ENCODE measurements around the gene MAP4K3.

MAP4K3 gene

DNA sequence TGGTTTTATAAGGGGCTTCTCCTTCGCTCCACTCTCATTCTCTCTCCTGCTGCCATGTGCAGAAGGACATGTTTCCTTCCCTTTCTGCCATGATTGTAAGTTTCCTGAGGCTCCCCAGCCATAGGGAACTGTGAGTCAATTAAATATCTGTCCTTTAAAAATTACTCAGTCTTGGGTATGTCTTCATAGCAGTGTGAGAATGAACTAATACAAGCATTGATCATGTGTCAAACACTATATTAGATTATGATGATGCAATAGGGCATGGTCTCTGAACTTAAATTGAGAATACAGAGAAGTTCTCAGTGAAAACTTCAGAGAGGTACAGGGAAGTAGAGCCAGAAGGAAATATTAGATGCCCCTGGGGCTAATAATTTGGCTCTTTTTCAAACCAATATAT lies 5.9 kb upstream of the MAP4K3 start:
- no peak for DNase-seq (ENCODE audit: low read depth)

- no peak for DNase-seq (ENCODE audit: low read depth)
These were observed 624 bp upstream of the MAP4K3 start for GRCh38 chr2:39437522-39438296.

DNA sequence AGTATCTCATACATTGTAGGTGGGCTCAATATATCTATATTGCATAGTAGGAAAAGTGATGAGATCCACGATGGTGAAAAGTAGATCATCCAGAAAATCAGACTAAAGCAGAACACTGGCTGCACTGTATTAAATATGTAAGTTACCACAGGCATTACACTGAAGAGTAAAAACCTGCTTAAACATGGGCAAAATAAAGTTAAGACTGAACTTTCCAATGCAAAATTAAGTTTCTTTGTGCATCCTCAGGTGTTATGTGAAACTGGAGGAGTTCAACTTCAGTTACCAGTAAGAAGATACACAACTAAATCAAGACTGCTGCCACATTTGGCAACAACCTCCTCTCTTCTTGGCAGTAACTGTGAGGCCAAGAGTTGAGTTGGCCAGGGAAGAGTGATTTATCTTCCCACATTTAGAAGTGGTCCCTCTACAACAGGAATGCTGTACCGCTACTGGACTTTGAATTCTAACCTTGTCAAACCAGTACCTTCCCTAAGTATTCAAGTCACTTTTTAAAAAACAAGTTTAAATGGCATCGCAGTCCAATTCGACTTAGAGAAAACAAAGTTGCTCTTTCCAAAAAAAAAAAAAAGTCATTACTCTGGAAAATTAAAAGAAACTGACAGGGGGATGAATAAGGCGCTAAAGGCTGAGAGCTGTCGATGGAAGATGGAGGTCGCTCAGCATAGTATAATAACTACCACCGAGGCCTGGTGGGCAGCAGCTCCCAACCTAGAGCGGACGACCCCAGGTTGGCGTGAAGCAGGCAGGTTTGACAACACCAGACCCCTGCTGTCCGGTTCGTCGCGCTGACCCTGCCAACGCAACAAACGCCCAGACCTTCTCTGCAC lies 1.1 kb downstream of the MAP4K3 start:
- DNase-seq (ENCODE audit: low read depth) = no peak

- DNase-seq (ENCODE audit: low read depth) = no peak
These were observed 1.9 kb downstream of the MAP4K3 start for GRCh38 chr2:39435234-39435633.

DNA sequence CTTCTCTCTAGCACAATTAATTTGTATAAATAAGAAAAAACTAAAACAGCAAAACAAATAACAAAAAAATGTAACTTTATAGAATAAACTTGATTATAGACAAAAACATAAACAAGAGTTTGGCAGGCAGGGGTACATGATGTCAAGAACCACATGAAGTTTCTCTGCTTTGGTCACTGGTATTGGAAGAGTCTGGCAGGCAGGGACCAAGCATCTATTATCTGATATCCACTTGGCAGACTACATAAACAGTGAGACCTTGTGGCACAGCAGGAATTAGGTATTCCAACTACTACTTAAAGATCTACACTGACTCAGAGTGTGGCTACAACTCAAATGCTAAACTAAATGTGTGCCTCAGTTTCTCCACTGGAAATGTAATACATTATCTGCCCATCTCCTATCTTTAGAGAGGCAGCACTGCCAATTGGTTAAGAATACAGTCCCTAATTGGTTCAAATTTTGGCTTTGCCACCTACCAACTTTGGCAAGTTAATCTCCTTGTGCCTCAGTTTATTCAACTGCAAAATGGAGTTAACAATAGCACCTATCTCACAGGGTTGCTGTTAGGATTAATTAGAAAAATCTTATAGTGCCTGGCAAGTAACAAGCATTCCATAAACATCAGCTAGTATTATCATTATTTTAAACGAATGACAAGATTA lies 2.7 kb downstream of the MAP4K3 start:
- DNase-seq (ENCODE audit: low read depth) = no peak

GRCh38 chr2:39433586-39434195 lies 3.4 kb downstream of the MAP4K3 start:
- DNase-seq (ENCODE audit: low read depth) = no peak

DNA sequence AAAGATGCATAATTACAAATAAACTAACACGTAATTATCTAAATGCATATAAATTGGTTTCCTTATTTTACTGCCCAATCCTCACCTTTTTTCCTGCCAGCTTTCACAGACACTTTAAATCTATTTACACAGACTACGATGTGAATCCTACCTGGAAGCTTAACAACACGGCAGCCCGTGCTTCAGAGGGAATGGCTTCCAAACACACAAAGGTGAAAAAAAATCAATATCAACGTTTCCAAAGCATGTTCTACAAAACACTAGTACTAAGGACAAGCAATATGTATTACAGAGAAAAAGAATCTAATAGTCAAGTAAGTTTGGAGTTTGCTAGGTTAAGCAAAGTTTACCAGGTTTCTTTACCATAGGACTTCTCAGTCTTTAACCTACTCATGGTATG lies 4.4 kb downstream of the MAP4K3 start:
- DNase-seq (ENCODE audit: low read depth) = no peak

DNA sequence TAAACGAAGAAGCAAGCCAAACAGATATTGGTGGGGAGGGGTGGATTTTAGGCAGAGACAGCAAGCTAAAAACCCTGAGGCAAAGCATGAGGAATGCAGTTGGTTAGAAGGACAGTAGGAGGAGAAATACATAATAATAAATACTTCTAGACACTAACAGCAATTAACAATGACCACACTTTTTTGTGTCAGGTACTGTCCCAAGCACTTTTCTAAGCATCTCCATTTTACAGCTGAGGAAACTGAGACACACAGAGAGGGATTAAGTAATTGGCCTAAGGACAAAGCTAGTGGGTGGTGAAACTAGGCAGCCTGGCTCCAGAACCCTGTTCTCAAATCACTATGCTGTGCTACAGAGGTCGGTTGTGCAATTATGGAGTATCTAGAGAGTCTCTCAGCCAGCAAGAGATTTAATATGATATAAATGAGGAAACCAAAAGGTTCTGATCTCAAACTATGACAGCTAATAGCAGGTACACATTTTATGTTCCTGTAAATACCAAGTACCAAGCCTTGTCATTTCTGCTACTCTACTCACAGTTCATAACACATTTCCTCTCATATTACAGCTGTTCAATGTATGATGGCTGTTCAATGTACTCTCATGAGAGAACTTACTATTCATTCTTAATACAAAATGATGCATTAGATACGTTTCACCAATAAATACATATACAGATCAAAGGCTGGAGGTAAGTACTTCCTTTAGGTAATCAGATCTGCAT lies 5.3 kb downstream of the MAP4K3 start:
- DNase-seq (ENCODE audit: low read depth) = no peak

- DNase-seq (ENCODE audit: low read depth) = no peak
These were observed 7.3 kb downstream of the MAP4K3 start for GRCh38 chr2:39429746-39430145.

- DNase-seq (ENCODE audit: low read depth) = no peak
These were observed 12.1 kb downstream of the MAP4K3 start for GRCh38 chr2:39424951-39425350.

DNA sequence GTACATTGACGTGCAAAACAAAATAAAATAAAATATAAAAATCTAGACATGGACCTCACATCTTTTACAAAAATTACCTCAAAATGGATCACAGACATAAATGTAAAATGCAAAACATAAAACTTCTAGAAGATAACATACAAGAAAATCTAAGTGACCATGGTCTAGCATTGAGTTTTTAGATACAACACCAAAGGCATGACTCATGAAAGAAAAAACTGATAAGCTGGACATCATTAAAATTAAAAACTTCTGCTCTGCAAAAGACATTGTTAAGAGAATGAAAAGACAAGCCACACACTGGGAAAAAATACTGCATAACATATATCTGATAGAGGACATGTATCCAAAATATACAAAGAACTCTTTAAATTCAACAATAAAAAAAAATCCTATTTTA lies 14.4 kb downstream of the MAP4K3 start:
- DNase-seq (ENCODE audit: low read depth) = no peak

DNA sequence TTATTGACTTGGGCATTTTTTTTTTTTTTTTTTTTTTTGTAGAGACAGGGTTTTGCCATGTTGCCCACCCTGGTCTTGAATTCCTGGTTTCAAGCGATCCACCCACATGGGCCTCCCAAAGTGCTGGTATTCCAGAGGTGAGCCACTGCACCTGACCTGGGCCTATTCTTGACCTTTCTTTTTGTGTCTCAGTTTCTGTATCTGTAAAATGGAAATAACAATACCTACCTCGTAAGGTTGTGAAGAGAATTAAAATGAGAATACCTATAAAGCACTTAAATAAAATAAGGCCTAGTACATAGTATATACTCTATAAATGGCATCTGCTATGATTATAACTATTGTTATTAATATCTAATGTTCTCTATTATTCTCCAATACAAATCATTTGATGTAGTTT lies 15.7 kb downstream of the MAP4K3 start:
- DNase-seq (ENCODE audit: low read depth) = no peak

DNA sequence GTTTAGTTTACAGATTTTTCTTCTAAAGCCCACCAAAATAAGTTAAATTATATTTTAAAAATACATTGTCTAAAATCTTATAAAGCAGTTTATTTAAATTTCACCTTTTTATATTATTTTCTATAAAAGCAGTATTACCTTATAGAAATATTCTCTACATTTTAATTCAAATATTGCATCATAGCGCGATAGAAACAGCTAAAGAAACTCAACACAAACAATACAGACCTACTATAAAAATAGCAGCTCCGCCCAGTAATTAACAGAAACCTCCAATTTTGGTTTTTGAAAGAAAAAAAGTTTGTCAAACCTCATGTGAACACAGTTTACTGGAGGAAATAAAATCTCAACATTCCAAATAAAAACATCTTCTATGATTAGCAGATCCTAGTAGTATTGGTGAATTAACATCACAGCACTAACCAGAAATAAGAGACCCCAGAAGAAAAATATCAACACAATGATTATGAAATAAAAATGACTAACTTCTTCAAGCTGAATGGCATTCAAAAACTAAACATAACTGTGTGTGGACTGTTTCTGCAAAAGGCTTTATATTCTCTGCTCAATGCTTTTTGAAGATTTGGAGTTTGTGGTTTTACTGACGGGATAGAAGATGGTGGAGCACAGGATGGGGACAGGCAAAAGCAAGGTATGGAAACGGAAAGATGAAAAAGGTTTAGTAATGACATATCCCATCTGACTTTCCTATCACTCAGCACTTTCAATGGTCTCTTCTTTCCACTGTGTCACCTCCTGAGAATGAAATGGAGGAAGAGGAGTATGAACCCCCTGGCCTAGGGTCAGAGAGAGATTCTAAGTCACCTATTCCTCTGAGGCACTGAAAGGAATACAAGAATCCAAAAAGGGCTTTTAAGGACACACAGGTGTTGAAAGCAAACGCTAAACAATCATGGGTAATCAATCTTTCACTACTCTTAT lies 17.5 kb downstream of the MAP4K3 start:
- DNase-seq (ENCODE audit: low read depth) = no peak

GRCh38 chr2:39418491-39418890 lies 18.6 kb downstream of the MAP4K3 start:
- DNase-seq (ENCODE audit: low read depth) = no peak

GRCh38 chr2:39416140-39416539 lies 20.9 kb downstream of the MAP4K3 start:
- DNase-seq (ENCODE audit: low read depth) = no peak

- no peak for DNase-seq (ENCODE audit: low read depth)
These were observed 23.9 kb downstream of the MAP4K3 start for GRCh38 chr2:39413063-39413737.

DNA sequence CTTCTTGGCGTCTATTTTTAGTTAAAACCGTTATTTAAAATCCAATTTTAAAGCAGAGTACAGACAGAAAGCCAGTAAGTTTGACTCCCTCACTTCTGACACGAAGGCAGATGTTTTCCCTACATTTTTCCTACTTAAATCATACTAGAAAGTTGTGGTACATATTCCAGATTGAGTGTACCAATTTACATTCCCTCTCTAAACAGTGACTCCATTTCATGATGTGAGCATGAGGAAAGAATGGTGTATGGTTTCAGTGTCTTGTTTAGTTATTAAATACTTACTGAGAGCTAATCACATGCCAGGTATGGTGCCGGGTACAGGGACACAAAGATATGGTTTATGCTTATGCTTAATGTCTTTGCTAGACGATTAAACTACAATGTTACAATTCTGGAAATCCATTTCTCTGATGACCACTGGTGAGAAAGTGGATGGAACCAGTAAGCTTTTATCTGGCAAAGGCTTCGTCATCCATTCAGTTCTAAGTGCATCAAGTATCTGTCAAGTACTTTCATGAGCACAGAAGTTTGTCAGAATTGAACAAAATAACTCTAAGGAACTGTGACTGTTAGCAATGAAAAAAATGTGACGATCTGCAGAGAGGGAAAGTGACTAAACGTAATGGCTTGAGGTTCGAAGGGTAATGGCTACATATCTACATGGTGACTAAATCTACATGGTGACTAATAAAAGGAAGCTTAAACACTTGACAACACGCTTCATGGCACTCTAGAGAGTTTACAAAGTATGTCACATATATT lies 25.7 kb downstream of the MAP4K3 start:
- peak; percentile 74 for DNase-seq (ENCODE audit: low read depth)

DNA sequence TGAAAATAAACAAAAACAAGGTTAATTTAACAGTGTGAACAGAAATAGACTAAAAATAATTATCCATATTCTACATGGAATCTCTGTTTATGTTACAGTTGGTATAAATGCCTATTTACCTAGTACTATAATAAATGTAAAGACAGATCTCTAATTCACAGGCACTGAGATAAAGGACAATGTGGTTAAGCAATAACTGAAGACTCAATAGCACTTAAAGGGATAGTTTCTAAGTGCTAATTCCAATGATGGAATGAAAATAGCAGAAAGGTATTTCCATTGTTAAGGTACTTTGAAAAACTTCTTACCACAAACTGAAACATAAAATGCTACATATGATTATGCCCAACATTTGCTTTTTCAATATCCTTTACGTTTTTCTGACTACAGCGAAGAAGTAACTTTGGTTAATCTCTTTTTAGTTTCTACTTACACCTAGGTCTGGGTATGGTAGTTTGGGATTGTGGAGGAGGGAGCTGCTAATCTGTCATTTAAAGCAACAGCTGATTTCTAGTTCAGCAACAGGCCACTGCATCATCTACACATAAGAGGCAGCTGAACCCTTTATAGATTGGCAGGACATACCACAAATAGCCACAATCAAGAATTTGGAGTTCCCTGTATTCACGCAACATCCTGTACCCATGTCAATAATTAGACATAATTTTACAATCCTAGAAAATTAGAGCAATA lies 27.2 kb downstream of the MAP4K3 start:
- DNase-seq (ENCODE audit: low read depth) = no peak
